ENCODE measurements around the gene TUT4.

GRCh38 chr1:52460694-52461093 is 92.2 kb downstream of the TUT4 start:
- TF ChIP-seq, protein P1, sequence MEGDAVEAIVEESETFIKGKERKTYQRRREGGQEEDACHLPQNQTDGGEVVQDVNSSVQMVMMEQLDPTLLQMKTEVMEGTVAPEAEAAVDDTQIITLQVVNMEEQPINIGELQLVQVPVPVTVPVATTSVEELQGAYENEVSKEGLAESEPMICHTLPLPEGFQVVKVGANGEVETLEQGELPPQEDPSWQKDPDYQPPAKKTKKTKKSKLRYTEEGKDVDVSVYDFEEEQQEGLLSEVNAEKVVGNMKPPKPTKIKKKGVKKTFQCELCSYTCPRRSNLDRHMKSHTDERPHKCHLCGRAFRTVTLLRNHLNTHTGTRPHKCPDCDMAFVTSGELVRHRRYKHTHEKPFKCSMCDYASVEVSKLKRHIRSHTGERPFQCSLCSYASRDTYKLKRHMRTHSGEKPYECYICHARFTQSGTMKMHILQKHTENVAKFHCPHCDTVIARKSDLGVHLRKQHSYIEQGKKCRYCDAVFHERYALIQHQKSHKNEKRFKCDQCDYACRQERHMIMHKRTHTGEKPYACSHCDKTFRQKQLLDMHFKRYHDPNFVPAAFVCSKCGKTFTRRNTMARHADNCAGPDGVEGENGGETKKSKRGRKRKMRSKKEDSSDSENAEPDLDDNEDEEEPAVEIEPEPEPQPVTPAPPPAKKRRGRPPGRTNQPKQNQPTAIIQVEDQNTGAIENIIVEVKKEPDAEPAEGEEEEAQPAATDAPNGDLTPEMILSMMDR (IDR thresholded peaks at IDR 0.05) = no peak
- no peak for TF ChIP-seq POLR2A (IDR thresholded peaks at IDR 0.05)
